IPS-11a (cell line): ENCODE results near the gene NCOA1.
"Not testable (repeated sequence)": the region's sequence is repeated elsewhere in the genome, so short reads cannot be mapped to it uniquely, and the experiment has no call there.

Experiments used
- H3K4me3 ChIP-seq: one replicate; pipeline ENCODE4 v1.5.1; 2013; ENCODE audit warnings: low read depth, low read length, control low read depth

Gene NCOA1

DNA sequence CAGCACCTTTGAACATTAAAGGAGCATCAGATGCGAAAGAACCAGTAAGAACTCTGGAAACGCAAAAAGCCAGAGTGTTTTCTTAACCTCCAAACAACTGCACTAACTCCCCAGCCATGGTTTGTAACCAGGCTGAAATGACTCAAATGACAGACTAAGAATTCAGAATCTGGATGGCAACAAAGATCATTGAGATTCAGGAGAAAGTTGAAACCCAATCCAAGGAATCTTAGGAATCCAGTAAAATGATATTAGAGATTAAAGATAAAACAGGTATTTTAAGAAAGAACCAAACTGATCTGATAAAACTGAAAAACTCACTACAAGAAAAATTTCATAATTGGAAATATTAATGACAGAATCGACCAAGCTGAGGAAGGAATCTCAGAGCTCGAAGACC, 185.4 kb downstream of the NCOA1 start:
- no peak overlapping the region for H3K4me3 ChIP-seq

DNA sequence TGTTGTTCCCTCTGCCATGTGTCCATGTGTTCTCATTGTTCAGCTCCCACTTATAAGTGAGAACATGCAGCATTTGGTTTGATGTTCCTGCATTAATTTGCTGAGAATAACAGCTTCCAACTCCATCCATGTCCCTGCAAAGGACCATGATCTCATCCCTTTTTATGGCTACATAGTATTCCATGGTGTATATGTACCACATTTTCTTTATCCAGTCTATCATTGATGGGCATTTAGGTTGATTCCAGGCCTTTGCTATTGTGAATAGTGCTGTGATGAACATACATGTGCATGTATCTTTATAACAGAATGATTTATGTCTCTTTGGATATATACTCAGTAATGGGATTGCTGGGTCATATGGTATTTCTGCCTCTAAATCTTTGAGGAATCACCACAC, 187.0 kb downstream of the NCOA1 start:
- not testable (repeated sequence) for H3K4me3 ChIP-seq

DNA sequence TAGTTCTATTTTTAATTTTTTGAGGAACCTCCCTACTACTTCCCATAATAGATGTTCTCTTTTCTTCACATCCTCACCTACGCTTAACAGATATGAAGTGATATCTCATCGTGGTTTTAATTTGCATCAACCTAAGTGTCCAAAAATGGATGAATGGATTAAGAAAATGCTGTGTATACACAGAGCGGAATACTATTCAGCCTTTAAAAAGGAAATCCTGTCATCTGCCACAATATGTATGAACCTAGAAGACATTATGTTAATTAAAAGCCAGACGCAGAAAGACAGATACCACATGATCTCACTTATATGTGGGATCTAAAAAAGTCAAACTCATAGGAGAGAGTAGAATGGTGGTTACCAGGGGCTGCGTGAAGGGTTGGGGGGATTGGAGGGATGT, 189.1 kb downstream of the NCOA1 start:
- no peak overlapping the region for H3K4me3 ChIP-seq

DNA sequence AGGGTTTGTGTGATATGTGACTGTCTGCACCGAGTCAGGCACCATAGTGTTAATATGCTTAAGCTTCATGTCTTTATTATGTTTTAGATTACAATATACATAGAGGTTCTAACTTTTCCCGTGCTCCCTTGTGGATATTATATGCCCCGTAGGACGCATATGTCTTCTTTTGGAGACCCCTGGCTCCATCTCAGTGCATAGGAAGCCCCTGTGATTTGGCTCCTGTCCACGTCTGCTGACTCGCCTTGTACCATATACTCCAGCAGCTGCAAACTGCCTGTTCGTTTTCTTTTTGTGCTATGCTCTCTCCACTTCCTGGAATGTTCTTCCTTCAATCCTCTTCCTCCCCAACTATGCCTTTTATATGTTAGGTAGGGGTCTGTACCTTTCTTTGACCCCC, 191.2 kb downstream of the NCOA1 start:
- H3K4me3 ChIP-seq = no peak overlapping the region

DNA sequence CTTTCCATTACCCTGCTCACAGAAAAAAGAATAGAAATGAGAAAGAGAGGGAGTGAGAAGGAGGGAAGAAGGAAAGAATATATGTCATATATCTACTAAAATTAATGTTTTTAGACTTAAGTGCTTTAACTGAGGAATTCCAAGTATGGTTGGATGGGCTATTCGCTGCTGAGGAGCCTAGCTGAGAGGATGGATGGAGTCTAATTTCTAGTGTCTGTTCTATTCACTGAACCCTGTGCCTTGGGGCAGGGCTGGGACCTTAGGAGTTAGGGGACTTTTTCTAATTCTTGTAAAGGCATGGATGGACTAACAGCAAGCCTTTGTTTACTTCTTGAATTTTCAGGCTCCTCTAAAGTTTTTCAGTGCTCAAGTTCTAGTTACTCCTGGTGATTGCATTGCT, 192.4 kb downstream of the NCOA1 start:
- H3K4me3 ChIP-seq = no peak overlapping the region

DNA sequence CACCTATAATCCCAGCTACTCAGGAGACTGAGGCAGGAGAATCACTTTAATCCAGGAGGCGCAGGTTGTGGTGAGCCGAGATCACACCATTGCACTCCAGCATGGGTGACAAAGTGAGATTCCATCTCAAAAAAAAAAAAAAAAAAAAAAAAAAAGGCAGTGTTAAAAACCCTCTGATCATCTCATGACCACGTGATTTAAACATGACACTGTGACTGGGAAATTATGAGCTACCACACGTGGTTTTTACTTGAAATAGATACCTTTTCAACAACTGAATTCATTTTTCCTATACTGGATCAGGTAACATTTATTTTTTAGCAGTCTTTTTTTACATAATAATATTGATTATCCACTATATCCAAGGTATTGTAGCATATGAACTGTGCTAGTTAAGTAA, 199.5 kb downstream of the NCOA1 start:
- H3K4me3 ChIP-seq = no peak overlapping the region

DNA sequence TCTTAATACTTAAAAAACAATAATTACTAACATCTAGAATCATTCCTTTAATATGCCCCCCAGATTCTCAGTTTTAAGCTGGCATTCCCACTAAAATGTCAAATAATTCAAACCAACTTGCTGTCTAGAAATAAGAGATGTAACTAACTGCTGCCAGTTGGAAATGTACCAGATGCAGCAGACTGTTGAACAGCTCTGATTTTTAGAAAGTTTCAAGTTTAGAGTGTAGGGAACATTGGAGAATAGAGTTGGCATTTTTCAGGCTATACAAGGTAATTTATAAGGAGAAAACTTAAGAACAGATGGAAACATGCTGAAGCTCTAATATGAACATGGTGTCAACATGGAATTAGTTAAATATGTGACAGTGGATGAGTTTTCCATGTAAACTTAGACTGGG, 200.8 kb downstream of the NCOA1 start:
- H3K4me3 ChIP-seq = no peak overlapping the region

DNA sequence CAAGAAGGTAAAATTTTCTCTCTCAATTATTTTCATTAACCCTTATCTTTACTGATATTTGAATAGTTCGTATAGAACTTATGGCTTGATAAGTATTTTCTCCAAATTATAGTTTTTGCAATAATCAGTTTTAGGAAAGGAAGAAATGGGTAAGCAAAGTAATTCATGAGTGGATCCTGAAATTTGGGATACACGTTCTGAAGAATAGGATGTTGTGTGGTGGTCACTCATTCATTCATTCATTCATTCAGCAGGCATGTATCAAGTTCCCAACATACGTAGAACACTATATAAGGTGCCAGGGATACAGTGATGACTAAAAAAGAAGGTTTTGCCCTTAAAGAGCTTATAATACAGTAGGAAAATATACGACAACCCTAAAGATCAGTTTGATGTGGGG, 206.7 kb downstream of the NCOA1 start:
- no peak overlapping the region for H3K4me3 ChIP-seq

DNA sequence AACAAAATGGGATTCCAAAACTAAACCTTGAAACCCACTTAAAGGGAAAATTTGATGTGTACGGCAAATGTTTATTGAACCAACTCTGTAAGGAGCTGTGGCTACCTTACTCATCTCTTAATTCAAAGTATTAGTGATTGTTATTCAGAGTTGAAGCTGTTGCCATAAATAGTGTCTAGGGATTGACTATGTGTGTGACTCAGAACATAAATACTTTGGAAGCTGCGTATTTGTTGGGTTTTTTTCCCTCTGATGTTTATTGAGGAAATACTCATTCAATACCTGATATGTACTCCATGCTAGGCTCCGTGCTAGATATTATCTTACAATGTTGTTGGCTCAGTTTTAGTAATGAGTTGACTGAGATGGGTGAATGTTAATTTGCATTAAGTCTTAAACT, 211.7 kb downstream of the NCOA1 start:
- H3K4me3 ChIP-seq = no peak overlapping the region

DNA sequence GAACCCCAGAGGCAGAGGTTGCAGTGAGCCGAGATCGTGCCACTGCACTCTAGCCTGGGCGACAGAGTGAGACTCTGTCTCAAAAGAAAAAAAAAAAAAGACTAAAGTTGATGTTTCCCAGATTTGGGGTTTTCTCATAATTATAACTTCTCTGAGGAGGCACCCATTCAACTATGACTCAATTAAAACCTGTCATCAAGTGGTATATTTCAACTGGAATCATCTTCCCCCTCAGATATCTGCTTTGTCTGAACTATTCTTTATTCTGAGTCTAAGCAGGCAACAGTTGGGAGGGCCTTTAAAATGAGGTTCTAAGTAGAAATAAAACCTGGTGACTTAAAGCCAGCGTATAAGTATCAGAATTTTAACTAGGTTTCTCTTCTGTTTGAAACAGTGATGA, 213.6 kb downstream of the NCOA1 start:
- no peak overlapping the region for H3K4me3 ChIP-seq

DNA sequence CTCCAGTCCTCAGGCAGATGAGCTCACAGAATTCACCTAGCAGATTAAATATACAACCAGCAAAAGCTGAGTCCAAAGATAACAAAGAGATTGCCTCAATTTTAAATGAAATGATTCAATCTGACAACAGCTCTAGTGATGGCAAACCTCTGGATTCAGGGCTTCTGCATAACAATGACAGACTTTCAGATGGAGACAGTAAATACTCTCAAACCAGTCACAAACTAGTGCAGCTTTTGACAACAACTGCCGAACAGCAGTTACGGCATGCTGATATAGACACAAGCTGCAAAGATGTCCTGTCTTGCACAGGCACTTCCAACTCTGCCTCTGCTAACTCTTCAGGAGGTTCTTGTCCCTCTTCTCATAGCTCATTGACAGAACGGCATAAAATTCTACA, 216.1 kb downstream of the NCOA1 start:
- H3K4me3 ChIP-seq = no peak overlapping the region

DNA sequence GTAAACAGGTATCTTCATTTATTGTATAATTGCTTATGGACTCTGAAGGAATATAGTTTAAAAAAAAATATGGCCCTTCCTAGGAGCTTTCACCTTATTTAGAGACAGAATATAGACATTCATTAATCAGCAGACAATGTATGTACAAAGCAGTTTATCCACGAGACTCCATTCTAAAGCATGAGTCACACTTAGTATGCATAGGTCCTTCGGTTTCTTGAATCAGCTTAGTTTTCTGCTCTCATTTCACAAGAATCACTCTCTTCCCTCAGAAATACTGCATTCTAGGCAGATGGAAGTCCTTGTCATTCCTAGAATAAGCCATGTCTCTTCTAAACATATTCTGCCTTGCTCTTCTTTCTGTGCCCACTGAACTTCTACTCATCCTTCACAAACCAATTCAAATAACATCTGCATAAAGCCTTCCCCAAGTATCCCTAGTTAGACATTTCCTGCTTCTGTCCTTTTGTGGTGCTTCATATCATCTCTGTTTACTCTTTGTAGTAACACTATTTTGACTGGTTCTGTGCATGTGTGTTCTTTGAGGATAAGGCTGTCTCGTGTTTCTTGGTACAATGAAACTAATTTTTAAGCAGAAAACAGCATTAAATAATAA, 217.6 kb downstream of the NCOA1 start:
- H3K4me3 ChIP-seq = no peak overlapping the region

DNA sequence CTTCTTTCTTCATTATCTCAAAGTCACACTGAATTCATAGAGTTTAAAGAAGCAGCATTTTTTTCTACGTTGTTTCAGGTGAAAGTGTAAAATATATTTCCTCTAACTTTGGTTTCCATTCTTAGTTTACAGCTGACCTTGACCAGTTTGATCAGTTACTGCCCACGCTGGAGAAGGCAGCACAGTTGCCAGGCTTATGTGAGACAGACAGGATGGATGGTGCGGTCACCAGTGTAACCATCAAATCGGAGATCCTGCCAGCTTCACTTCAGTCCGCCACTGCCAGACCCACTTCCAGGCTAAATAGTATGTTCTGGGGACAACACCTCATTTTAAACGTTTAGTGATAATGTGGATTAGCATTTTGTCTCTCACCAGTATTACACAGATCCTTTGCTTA, 219.8 kb downstream of the NCOA1 start:
- no peak overlapping the region for H3K4me3 ChIP-seq

DNA sequence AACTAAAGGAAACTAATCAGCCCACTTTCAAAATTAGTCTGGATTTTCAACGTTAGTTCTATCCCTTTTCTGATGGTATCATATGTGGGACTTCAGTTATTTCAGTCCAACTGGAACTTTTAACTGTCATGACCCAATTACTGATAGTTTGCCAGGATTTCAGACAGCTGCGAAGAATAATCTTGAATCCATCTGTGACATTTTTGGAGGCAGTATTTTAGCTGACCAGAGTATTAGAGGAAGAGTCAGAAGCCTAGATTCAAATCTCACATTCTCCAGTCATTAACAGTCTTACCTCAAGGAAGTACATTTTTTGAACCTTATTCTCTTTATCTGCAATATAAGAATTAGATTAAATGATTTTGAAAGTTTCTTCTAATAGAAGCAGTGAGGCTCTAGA, 220.8 kb downstream of the NCOA1 start:
- H3K4me3 ChIP-seq = no peak overlapping the region

DNA sequence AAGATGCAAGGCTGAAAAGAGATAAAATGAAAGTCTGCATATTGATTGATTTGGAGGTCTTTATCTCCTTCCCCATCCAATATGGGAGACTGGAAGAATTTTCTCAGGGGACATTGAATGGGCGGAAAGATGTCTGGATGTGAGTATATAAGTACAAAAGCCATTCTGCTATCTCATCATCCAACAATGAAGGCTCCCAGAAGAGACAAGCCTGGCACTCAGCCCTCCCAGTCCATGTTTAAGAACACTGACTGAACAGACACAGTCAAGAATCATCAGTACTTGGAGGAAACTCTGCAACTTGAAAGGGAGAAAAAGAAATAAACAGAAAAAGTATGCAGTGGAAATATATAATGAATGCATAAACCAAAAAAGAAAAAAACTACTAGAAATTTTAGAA, 221.2 kb downstream of the NCOA1 start:
- no peak overlapping the region for H3K4me3 ChIP-seq

DNA sequence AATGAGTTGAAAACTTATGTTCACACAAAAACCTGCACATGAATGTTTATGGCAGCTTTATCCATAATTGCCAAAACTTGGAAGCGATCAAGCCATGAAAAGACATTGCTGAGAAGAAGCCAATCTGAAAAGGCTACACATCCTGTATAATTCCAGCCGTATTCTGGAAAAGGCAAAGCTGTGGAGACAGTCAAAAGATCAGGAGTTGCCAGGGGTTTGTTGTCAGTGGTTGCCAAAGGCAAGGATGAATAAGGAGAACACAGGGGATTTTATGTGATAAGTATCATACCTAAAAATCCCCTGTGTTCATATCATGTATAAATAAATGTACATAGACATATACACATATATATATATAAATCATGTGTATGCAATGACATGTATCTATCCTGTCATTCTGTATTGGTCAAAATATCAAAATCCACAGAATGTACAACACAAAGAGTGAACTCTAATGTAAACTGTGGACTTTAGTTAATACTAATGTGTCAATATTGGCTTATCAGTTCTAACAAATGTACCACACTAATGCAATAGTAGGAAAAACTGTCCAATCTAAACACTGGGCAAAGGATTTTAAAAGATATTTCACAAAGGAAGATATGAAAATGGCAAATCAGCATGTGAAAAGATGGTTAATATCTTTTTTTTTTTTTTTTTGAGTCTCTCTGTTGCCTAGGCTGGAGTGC, 226.4 kb downstream of the NCOA1 start:
- no peak overlapping the region for H3K4me3 ChIP-seq

DNA sequence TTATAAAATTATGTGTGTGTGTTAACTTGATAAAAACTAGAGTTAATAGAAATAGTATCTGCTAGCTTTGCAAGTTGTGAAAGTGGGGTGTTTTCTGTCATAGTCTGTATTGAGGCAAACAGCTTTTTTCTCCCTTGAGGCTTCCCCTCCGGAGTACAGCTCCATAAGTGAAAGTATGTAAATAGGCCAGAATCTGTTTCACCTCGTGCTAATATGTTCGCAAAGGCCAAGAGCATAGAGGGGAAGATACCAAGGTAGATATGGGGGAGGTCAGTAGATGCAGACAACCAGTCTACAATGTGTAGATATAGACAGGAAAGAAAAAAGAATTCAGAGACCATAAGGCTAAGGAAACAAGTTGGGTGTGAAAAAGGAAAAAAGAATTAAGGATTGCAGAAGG, 229.3 kb downstream of the NCOA1 start:
- H3K4me3 ChIP-seq = no peak overlapping the region

DNA sequence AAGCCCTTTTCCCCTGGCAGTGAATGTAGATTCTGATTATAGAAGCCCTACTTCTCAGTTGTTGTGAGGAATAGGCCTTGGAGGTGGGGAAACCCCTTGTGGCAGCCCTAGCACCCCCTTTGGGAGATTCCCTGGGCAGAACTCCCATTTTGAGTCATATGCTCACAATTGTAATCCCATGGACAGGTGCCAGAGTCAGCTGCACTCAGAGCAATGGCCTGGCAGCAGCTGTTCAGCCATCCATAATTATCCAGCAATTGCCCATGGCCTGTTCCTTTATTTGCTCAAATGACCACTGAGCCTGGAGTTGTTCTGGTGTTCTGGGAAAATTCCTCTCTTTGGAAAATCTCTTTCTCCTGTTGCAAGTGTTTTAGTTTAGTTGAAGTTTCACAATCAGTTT, 230.4 kb downstream of the NCOA1 start:
- no peak overlapping the region for H3K4me3 ChIP-seq

DNA sequence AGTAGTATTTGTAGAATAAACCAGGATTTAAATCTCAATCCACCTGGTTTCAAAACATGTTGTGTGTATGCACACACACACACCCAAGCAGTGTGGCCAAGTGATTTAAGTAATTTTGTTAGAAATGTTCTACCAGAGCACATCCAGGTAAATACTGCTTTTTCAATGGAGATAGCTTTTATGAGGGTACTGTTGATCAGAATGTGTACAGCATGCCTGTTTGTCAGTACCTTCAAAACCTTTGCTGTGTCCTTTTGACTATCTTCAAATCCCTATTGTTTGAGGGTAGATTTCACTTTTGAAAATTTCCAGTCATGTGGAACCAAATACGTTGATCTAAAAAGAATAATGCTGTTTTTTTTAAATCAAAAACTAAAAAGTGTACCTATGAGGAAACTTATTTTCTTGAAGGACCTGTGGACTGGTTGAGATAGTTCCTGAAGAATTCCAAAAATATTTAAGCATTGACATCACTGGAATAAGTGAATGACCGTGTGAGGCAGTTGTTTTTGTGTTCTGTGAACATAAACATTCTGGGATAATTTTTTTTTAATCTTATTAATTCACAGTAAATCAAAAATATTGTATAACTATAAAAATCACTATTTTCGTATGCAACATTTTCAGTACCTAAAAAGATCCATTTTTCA, 231.2 kb downstream of the NCOA1 start:
- H3K4me3 ChIP-seq = no peak overlapping the region

DNA sequence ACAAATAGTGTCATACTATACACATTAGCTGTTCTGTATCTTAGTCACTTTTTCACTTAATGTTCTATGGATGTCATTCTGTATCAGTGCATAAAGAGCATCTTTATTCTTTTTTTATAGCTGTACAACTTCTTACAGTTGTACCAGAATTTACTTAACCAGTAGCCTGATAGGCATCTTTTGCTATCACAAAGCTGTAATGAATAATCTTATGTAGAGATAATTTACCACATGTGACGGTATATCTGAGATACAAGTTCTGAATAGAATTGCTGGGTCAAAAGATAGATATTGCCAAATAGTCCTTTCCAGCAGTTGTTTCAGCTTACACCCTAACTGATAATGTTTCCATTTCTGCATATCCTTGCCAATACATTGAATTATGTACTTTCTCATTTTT, 232.1 kb downstream of the NCOA1 start:
- H3K4me3 ChIP-seq = no peak overlapping the region

DNA sequence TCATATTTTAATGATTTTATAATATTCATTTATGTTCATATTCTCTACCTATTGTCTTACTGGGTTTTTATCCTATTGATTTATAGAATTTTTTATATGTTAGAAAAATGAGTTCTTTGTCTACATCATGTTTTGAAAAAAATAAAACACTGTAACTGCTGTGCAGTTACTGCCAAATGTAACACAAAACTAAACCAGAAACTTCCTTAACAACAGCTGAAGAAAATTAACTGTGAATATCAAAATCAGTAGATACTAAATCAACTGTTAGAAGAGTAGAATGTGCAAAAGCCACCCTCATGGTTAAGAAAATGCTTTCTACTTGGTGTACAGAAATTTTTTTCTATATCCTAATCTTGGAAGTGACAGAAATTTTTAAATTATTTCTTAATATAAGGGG, 232.6 kb downstream of the NCOA1 start:
- H3K4me3 ChIP-seq = no peak overlapping the region

DNA sequence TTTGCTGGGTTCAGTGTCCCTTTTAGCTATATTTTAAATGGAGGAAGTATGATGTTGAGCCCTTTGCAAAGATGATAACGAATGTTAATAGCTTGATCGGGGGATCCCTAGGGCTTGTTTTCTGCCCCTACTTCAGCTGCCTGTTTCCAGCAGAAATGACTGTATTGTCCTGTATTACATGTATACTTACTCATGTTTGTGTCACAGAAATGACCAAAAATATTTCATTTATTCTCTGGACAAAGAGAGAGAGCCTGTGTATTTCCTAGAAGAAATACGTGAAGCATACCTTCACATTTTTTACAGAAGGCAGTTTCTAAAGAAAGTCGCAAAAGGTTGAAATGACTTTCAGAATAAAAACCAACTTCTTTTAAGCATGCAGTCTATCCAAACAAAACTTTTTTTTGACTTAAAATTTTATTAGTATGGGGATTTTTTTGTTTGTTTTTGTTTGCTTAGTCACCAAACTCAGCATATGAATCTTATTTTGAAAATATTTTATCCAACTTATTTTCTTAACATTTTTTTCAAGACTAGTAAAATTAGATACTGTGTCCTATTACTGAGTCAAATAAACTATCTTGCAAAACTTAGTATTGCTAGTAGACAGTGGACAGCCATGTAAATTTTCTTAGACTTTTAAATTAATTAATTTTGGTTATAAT, 233.2 kb downstream of the NCOA1 start:
- no peak overlapping the region for H3K4me3 ChIP-seq
